RWPE1 (cell line): ENCODE data around the gene INPP4B.

Experiments used
- CTCF ChIA-PET: fragments of 350-600 bp; sonication (Branson Sonifier 250); formaldehyde crosslinking; extraction: SDS; loops from one replicate; lab custom pipeline; 2021; lab: Yijun Ruan, JAX
- POLR2A ChIA-PET: fragments of 400-600 bp; formaldehyde crosslinking; extraction: SDS; loops from one replicate; lab custom pipeline; 2020; ENCODE audit warnings: antibody characterized with exemption; ENCODE audit not compliant: low non-redundant PET; lab: Yijun Ruan, JAX
- DNase-seq: peaks from one replicate; pipeline ENCODE4 v3.0.0; 2012; ENCODE audit warnings: low spot score
- H3K27ac ChIP-seq: fragments of 450-650 bp; 2 replicates; pipeline ENCODE4 v1.5.1; 2017
- CTCF ChIP-seq: fragments of 450-650 bp; conservative IDR thresholded peaks from 2 replicates; pipeline ENCODE4 v1.5.1; 2017; ENCODE audit warnings: low read depth, mild to moderate bottlenecking

The INPP4B gene

DNA sequence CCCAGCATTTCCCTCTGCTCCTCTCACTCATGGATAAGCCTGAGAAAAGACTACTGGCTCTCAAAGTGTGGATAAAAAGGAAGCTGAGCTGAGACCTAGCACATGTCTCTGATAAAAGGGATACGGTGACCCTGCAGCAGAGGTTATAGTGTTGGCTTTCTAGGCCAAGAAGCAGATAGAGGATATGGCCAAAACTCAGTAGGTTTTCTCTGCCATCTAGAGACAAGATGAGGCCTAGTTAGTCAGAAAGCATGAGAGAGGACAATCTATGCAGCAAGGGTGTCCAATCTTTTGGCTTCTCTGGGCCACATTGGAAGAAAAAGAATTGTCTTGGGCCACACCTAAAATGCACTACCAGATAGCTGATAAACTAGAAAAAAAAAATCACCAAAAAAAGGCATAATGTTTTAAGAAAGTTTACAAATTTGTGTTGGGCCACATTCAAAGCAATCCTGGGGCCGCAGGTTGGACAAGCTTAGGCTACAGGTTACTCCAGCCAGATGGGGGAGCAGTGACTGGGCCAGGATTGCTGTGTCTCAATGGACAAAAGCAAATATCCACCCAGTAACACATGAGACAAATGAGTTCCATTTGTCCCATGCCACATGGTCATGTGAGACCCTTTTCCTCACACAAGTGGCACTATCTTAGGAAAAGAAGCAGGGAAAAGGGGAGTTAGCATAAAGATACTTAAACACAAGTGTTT, 411.4 kb downstream of the INPP4B start:
- no peak overlapping the region for H3K27ac ChIP-seq
- ChIA-PET CTCF (no interaction called here), POLR2A (no interaction called here)
- no peak for DNase-seq
- no peak for TF ChIP-seq CTCF

- ChIA-PET CTCF (interaction anchor here (0.7 kb wide), 1 partner anchor 1516 kb away, joined by 5 read pairs; no protein-coding TSS in a partner anchor), POLR2A (no interaction called here)
- no peak overlapping the region for H3K27ac ChIP-seq
- no peak for DNase-seq
- TF ChIP-seq CTCF = no peak
These were observed 417.4 kb downstream of the INPP4B start for GRCh38 chr4:142428715-142429114.

- no peak for TF ChIP-seq CTCF
- ChIA-PET POLR2A (no interaction called here), CTCF (no interaction called here)
- no peak for DNase-seq
- no peak overlapping the region for H3K27ac ChIP-seq
These were observed 418.6 kb downstream of the INPP4B start for GRCh38 chr4:142427456-142427855.

DNA sequence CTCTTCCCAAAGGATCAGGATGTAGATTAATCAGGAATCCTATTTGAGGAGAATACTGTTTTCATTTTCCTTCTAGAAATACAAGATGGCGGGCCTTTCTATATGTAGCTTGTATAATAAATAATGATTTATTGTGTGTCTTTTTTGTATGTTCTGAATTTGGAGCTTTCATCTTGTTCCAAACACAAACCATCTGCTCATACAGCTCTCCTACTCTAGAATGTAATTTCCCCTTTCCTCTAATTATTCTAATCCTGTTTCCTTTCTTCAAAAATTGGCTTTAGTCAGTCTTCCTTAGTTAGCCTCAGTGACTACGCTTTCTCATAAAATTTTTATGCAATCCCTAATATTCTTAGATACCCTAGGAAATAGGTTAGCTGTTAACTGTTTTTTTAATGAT, 422.2 kb downstream of the INPP4B start:
- TF ChIP-seq CTCF = no peak
- POLR2A ChIA-PET = no interaction called here
- no peak for DNase-seq
- no peak overlapping the region for H3K27ac ChIP-seq
- CTCF ChIA-PET = no interaction called here

DNA sequence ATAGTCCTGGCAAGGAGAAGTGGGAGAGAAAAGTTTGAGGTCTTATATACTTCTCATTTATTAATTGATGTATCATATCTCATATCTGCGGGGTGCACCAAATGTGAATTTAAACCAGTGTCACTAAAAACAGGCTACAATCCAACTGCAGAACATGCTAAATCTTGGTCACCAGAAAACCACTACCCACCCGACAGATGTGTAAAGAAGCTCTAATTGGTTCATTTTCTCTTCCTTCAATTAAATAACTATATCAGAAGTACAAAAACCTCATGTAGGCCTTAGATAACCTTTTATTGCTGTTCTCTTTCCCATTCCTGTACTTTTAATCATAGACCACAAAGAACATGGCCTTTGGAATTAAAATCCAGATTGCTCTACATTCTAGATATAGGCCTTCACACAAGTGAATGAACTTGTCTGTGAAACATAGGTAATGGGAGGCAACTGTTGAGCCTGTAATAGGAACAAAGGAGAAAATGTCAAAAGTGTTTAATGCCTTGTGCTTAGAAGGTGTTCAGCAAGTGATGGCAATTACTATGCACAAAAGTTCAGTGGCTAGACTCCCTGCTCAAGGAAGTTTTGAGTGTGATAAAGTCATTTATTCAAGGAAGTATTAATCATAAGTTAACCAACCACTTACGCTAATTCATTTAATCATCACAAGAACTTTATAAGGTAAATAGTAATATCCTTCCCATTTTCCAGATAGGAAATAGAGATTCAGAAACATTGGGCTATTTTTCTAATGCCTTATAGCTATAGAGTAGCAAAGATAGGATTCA, 425.6 kb downstream of the INPP4B start:
- CTCF ChIA-PET = interaction anchor here (0.6 kb wide), 1 partner anchor 49 kb away, joined by 3 read pairs; no protein-coding TSS in a partner anchor
- POLR2A ChIA-PET = no interaction called here
- no peak for DNase-seq
- H3K27ac ChIP-seq = no peak overlapping the region
- no peak for TF ChIP-seq CTCF

- H3K27ac ChIP-seq = no peak overlapping the region
- POLR2A ChIA-PET = no interaction called here
- CTCF ChIA-PET = no interaction called here
- DNase-seq = no peak
- no peak for TF ChIP-seq CTCF
These were observed 426.4 kb downstream of the INPP4B start for GRCh38 chr4:142419712-142420111.
